Endometrium (tissue), 2 donors: Measurements from ENCODE around the gene DUSP6.
"Not testable (repeated sequence)": the region's sequence is repeated elsewhere in the genome, so short reads cannot be mapped to it uniquely, and the experiment has no call there.

Experiments used
- FAIRE-seq: peaks from 2 replicates; lab custom pipeline; 2012; peaks lifted over from hg19 to GRCh38; lab: Jason Lieb, UNC
- donor health status: control.
- donor health status: control.

DUSP6 gene

DNA sequence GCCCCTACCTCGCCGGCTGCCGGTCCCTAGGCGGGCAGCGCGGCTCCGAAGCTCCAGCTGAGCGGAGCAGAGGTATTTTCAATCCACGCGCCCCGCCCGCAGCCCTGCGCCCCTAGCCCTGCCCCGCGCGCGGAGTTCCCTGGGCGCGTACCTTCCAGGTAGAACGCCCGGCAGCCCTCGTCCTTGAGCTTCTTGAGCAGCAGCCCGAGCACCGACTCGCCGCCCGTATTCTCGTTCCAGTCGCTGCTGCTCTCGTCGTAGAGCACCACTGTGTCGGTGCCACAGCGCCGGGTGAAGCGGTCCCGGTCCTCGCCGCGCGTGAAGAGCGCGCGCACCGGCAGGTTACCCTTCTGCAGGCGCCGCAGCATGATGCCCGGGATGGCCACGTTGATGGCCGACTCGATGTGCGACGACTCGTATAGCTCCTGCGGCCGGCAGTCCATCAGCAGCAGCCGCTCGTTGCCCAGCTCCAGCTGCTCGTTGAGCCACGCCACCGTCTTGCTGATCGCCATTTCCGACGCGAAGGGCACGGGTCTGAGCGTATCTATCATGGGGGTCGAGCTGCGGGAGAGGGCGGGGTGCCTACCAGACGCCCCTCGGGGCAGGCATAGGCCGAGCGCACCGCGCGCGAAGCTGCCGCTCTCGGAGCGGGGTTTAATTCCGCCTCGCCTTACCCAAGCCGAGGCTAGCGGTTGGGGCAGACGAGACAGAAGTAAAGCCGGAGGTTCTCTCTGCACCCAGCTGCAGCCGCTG is 636 bp downstream of the DUSP6 start:
- FAIRE-seq: no peak

DNA sequence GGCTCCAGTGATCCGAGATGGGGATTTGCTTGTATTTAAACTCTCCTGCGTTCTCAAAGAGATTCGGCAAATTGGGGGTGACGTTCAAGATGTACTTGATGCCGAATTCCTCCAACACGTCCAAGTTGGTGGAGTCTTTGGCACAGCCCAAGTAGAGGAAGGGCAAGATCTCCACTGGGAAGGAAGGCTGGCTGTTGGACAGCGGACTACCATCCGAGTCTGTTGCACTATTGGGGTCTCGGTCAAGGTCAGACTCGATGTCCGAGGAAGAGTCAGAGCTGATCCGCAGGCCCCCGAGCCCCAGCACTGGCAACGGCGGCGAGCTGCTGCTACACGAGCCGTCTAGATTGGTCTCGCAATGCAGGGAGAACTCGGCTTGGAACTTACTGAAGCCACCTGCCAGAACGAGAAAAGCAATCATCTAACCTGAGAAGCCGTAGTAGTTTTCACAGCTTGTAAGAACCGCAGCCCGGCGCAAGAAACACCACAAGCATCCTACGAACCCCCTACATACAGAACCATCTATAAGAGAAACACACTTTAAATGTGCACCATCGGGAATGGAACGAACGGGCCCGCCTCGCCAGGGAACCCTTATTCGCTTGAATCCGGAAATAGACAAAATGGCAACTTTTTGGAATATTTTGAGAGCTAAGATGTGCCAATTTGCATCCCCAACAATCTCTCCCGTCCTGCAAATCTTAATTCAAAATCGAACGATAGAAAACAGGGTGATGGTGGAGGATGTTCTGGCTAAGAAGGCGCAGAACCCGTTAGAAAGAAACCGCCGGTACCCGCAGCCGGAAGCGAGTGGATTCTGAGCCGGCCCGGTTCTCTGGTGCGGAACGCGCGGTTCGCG is 1.4 kb downstream of the DUSP6 start:
- no peak for FAIRE-seq

DNA sequence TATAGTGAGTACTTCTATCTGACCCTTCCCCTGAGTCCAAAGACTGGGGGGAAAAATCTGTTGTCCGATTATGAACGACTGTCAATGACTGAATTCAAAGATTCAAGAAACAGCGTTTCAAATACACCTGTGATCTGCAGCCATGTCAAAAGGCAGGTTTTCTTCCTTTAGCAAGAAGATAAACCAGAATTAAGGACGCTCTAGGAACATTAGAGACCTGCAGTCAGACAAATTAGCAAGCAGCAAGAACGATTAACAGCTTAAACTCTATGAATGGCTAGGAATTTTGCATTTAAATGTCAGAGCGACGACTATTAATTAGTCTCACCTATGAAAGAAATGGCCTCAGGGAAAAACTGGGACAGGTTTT is 2.1 kb downstream of the DUSP6 start:
- FAIRE-seq: no peak

DNA sequence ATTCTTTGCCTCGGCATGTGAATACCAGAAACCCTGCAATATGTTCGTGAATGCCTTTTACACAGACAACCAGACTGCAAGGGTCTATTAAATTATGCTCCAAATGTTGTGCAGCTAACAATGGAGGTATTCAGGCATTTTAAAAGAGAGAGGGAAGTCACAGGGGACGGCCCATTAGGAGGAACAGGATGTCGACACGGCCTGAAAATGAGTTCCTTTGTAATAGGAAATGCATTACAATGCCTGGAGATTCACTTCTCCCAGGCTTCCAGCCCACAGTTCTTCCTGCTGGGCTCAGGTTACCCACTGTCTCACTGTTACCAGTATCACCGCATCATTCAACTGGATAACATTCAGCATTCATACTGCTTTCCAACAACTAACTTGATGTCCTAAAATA is 2.5 kb downstream of the DUSP6 start:
- FAIRE-seq: no peak

DNA sequence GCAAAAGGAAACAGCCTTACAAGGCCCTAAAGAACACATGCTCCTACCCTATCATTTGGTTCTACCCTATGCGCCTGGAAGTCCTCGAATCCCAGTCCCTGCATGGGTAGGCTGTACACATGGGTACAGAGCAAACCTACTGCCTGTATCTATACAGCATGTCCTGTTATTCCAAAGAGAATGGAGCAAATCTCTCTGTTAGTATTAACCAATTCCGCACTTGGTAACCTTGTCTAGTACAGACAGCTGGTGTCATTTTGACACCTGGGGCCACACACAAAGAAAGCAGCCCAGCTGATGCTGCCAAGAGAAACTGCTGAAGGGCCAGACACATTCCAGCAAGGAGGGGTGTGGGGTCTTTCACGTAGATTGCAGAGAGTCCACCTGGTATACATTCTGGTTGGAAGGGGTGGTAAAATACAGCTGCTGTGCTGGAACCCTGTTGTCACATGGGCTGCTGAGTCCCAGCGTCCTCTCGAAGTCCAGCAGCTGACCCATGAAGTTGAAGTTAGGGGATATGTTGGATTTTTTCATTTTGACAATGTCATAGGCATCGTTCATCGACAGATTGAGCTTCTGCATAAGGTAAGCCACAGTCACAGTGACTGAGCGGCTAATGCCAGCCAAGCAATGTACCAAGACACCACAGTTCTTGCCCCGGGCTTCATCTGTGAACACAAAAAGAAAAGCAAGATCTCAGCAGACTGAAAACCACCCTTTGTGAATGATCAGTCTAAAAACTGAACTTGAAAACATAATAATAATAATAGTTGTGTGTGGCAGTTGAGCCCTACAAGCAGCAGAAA is 3.2 kb downstream of the DUSP6 start:
- no peak for FAIRE-seq

DNA sequence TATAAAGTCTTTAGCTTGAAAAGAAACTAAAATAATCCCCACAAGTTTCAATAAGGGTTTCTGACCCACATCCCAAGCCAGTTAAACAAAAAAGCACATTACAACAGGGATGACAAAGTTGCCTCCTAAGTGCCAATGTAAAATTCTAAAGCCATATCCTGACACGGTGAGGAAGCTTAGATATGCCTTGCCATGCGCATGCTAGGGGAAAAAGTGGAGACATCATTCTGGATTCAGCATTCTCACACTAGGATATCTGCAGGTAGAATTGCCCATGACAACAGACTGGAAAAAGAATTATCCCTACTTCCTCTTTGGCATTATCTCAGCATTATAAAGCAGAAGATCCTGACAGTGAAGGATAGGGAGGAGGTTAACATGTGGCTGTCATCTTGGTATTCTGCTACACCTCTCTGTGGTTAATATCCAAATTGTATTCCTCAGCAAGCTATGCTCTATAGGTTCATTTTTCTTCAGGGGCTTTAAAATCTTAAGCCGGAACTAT is 4.9 kb downstream of the DUSP6 start:
- FAIRE-seq: no peak

DNA sequence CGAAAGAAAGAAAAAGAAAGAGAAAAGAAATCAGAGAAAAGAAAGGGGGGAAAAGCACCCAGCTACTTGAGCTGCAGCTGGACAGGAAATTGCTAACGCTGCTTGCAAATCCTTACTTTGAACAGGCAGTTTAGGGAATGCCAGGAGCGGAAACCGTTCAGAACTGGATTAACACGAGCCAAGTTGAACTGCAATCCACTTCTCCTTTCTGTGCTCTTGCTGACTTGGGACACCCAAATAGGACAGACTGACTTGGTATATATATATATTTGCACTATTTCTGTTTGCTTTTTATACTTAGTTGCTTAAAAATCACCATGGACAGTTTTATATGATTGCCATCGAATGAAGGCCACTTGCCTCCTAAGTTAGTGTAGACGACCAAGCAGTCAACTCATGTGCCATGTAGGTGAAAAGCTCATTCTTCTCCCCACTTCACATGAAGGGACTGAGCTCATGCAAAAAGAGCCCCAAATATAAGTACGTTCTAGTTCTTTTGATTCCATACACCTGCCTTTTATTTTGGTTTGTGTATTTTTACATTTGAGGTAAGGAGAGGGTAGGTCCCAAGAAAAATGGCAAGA is 5.5 kb downstream of the DUSP6 start:
- no peak for FAIRE-seq

DNA sequence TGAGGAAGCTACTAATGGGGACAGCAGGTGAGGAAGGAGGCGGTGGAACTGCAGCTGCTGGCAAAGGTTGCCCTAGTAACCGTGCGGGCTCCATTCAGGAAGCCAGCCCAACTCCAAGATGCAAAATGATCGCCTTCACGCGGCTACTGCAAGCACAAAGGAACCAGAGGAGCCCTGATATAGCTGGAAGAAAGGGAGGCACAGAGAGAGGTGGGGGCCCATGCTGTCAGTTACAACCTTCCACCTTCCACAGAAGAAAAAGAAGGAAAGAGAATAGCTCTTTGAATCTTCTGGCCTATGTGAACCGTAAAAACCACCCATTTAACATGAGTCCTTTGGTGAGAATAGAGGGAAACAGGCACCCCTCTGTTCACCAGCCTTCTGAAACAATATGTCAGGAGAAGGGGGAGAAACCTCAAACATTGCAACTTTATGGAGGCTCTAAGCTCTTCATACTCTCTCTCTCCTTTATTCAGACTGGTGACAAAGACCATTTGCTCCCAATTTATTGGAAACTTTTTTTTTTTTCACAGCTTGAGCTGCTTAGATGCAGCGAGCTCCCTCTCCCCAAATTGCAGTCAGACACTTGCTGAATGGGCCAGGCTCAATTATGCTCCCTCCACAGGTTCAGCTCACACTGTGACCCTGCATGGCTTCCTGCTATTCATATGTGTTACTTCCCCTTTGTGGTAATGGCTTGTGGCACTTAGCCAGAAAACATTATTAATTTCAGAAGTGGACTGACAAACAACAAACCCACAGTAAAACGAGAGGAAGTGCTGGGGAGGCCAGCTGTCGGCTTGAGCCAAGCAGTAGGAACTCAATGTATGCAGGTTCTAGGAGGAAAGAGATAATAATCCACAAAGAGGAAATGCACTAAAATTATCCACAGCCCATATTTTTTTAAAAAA is 6.2 kb downstream of the DUSP6 start:
- no peak for FAIRE-seq

DNA sequence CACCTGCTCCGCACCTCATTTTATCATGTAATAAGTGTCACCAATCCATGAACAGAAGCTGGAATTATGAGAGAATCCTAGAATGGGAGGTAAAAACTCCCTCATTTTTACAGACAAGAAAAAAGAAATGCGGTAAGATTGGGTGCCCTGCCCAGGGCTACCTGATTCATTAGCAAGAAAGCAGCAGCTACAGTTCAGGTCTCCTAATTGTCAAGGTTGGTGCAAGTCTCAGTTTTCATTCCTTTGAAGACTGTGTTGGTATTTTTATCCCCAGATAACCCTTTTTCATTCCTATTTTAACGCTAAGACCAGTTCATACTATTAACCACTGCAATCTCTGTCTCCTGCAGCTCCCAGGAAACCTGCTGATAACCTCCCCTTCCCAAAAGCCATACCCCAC is 6.9 kb downstream of the DUSP6 start:
- FAIRE-seq: no peak

DNA sequence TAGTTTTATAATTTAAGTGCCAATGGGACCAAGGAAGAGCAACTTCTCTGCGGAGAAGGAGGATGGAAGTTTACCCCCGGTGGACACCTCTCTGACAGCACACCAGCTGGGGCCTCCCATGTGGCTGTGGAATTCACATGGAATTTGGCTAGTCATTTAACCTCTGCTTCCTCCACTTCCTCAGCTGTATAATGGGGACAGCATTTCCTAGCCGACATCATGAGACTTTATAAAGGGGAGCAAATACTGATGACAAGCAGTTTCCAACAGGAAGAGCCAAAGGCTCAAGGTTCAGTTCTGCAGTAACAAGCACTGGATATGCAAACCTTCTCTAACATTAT is 7.5 kb downstream of the DUSP6 start:
- FAIRE-seq: no peak

DNA sequence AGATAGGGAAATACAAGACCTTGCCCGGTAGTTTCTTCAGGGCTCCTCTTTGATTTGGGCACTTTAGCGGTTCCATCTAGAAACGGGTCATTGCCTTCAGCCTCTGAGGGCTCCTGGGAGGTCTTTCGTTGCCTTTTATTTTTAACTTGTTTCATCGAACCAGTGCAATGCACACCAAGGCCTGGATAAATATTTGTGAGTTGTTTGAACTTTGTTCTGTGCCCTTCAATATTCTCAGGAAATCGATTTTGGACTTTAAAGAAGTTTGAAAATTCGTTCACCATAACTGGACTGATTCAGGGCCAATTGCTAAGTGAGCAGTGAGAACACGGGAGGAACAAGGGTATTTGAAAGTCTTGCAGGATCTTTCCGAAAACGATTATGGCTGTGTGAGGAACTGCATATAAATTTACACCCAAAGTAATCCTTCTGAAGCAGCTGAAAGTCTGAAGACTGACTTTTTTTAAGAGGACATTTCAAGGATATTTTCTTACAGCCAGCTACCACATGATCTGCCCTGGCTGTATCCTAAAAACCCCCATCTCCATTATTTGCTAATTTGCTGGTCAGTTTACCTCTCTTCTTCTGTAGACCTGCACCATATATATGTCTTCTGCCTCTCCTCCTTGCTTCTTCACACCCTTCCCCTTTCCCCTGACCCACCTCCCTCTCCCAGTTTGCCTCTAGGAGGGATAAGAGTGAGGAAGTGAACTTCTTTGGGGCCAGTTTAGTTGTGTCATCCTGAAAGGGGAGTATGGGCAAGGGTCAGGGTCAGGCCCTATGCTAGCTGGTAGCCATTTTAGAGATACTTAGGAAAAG is 8.0 kb downstream of the DUSP6 start:
- no peak for FAIRE-seq

DNA sequence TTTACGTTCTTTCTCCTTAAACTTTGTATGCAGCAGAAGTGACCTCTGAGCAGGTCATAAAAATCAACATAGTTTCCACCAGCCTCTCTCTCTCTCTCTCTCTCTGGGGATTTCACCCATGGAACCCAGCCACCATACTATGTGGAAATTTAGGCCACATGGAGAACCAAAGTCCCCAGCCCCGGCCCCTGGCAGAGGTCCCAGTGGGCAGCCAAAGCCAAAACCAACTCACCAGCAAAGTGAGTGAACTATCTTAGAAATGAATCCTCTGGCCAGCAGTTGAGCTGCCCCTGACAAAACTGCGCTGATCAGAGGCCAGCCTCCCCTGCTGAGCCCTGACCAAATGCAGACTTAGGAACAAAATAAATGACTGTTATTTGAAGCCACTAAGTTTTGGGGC is 9.2 kb downstream of the DUSP6 start:
- FAIRE-seq: no peak

DNA sequence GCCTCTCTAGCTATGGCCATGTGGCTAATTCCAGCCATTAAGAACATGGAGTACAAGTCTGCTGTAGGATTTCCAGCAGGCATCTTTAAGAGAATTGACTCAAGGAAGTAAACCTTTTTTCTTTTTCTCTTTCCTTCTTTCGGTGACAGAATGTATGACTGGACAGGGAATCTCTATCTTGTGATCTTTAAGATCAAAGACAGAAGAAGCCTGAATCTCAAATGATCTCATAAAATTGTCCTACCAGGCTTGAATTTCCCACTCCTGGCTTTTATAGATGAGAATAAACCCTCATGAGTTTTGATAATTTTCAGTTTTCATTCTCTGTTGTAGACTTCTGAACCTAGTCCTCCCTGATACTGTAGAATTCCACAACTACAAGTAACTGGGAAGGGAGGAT is 11.4 kb downstream of the DUSP6 start:
- FAIRE-seq: no peak

DNA sequence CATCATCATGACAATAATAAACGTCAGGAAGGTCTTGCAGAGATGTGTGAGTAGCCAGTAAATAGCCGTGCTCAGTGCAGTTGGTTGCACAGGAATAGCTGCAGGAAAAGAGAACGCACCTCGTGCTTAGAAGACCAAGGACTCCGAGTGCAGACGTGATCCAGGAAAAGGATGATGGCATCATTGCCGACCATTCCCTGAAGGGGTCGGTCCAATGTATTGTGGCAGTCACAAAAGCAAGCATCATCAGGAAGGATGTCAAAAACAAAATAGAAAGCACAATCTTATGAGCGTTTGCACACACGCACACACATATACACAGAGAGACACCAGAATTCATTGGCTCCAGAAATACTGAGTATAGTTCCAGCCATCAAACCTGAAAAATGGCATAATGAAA is 12.8 kb downstream of the DUSP6 start:
- FAIRE-seq: no peak

DNA sequence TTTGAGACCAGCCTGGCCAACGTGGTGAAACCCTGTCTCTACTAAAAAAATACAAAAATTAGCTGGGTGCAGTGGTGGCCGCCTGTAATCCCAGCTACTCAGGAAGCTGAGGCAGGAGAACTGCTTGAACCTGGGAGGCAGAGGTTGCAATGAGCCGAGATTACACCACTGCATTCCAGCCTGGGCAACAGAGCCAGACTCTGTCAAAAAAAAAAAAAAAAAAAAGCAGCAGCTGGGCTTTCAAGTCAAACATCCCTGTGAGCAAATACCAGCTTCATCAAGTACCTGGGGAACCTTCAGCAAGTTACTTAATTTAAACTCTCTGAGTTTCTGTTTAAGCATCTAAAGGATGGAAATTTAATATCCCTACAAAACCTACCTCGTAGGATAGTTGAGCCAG is 15.2 kb downstream of the DUSP6 start:
- FAIRE-seq: not testable (repeated sequence)

DNA sequence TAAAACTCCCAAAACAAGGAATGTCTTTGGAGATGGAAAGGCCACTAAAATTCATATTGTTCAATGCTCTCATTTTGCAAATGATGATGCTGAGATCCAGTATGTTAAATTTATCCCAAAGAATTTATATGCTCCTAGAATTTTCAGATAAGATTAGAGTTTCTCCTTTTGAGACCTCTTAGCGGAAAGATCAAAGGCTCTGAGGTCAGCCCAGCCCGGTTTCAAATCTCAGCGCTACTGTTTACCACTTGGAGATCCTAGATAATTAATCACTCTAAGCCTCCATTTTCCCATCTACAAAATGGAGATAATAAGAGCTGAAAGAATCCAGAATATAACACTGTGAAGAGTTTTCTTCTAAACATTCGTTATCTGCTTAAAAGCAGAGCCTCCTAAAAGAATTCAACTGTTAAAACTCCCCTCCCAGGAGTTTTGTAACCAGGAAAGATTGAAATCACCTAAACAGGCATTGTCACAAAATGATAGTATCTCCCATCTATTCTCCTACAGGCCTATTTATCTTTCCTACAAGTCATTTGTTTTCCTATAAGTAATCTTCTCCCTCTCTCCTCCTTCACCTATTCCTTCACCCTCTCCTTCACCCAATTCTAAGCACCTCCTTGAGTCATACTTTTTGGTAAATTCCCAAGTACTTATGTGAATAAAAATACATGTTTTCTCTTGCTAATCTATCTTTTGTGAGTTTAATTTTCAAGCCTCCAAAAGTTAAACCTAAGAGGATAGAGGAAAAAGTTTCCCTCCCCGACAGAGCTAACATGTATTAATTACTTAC is 16.7 kb downstream of the DUSP6 start:
- no peak for FAIRE-seq

DNA sequence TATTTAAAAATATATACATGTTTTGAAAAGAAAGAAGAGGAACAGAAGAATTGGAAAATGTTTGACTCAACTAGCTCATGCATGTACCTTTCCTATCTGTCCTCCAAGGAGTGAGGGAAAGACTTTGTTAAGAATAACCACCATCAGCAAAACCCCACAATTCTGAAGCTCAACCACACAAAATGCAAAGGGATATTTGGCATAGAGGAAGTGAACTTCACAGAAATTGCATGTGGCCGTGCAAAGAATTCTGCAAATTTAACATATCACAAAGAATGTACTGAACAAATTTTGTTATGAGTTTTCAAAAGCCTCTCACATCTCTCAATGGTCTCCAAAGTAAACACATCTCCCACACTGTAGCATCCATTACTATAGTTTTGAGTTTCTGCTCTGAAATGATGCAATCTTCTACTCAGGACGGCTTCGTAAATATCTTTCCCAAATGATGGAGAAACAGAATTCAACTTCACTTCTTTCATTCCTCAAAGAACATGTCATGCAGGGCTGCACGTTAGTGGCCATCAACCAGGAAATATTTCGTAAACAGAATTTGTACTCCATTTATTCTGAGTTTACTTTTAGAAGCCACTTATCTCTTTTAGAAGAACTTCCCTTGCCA is 17.6 kb downstream of the DUSP6 start:
- FAIRE-seq: no peak

DNA sequence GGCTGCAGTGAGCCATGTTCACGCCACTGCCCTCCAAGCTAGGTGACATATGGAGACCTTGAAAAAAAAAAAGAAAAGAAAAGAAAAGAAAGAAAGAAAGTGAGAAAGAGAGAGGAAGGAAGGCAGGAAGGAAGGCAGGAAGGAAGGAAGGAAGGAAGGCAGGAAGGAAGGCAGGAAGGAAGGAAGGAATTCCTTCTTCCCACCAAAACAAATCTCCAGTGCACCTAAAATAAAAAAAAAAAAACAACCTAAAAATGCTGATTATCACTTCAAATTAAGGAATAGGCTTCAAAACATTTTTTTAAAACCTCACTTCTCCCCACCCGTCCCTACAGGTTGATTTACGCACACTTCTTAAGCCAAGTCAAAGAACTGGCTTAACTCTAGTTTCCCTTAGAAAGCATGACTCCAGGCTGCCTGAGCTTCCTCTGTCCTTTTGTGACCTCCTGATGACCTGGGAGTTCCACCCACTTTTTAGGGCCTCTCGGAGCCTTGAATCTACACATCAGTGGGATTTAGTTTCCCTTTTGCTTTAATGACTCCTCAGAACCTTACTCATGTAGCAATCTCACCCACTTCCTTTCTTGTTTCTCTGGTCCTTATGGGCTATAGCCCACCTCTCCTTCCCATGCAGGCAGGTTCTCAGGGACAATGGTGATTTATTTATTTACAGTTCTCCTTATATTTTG is 18.6 kb downstream of the DUSP6 start:
- no peak for FAIRE-seq
